Measurements from ENCODE around the gene UBASH3B.

UBASH3B gene

GRCh38 chr11:122764371-122765090, 109.0 kb downstream of the UBASH3B start:
- TF ChIP-seq CTCF (IDR thresholded peaks at IDR 0.05) (no peak), ZFX (IDR thresholded peaks at IDR 0.05; ENCODE audit: borderline replicate concordance) (no peak)
- no peak overlapping the region for H3K27ac ChIP-seq

GRCh38 chr11:122765487-122766131, 110.1 kb downstream of the UBASH3B start:
- H3K27ac ChIP-seq, result no peak overlapping the region
- no peak for TF ChIP-seq ZFX (IDR thresholded peaks at IDR 0.05; ENCODE audit: borderline replicate concordance)
- no peak for TF ChIP-seq CTCF (IDR thresholded peaks at IDR 0.05)

- no peak overlapping the region for H3K27ac ChIP-seq
- TF ChIP-seq ZFX (IDR thresholded peaks at IDR 0.05; ENCODE audit: borderline replicate concordance) (no peak), CTCF (IDR thresholded peaks at IDR 0.05) (no peak)
These were observed 113.7 kb downstream of the UBASH3B start for GRCh38 chr11:122769126-122769780.

- H3K27ac ChIP-seq, result no peak overlapping the region
- TF ChIP-seq ZFX (IDR thresholded peaks at IDR 0.05; ENCODE audit: borderline replicate concordance) (no peak), CTCF (IDR thresholded peaks at IDR 0.05) (no peak)
These were observed 117.4 kb downstream of the UBASH3B start for GRCh38 chr11:122772945-122773344.

GRCh38 chr11:122773781-122774266, 118.3 kb downstream of the UBASH3B start:
- TF ChIP-seq ZFX (IDR thresholded peaks at IDR 0.05; ENCODE audit: borderline replicate concordance) (no peak), CTCF (IDR thresholded peaks at IDR 0.05) (no peak)
- no peak overlapping the region for H3K27ac ChIP-seq

GRCh38 chr11:122775675-122776271, 120.3 kb downstream of the UBASH3B start:
- H3K27ac ChIP-seq, result no peak overlapping the region
- TF ChIP-seq CTCF (IDR thresholded peaks at IDR 0.05) (no peak), ZFX (IDR thresholded peaks at IDR 0.05; ENCODE audit: borderline replicate concordance) (no peak)
